Inferior parietal cortex (tissue), 1 donor: ENCODE results near the gene BOC.

Experiments
- DNase-seq: peaks from one replicate; pipeline ENCODE4 v3.0.0-alpha.2; 2016; ENCODE audit errors: extremely low spot score

BOC gene

GRCh38 chr3:113251817-113252216 lies 40.5 kb downstream of the BOC start:
- DNase-seq: no peak

GRCh38 chr3:113252553-113252952 lies 41.2 kb downstream of the BOC start:
- no peak for DNase-seq

GRCh38 chr3:113253702-113254101 lies 42.3 kb downstream of the BOC start:
- no peak for DNase-seq

- DNase-seq: no peak
Observed at GRCh38 chr3:113254171-113254947, 43.0 kb downstream of the BOC start.

- no peak for DNase-seq
Observed at GRCh38 chr3:113255100-113255853, 43.9 kb downstream of the BOC start.

GRCh38 chr3:113255854-113256615 lies 44.7 kb downstream of the BOC start:
- DNase-seq: no peak

GRCh38 chr3:113258361-113258760 lies 47.0 kb downstream of the BOC start:
- DNase-seq: no peak

GRCh38 chr3:113259196-113259595 lies 47.8 kb downstream of the BOC start:
- DNase-seq: no peak

- no peak for DNase-seq
Observed at GRCh38 chr3:113261063-113261625, 49.8 kb downstream of the BOC start.

- DNase-seq: no peak
Observed at GRCh38 chr3:113261626-113262303, 50.4 kb downstream of the BOC start.

GRCh38 chr3:113262304-113262665 lies 50.9 kb downstream of the BOC start:
- no peak for DNase-seq

GRCh38 chr3:113263020-113263419 lies 51.7 kb downstream of the BOC start:
- DNase-seq: no peak

GRCh38 chr3:113263778-113264177 lies 52.4 kb downstream of the BOC start:
- DNase-seq: no peak

GRCh38 chr3:113264283-113265131 lies 53.1 kb downstream of the BOC start:
- DNase-seq: no peak

- DNase-seq: no peak
Observed at GRCh38 chr3:113265231-113265630, 53.9 kb downstream of the BOC start.

GRCh38 chr3:113266738-113267137 lies 55.4 kb downstream of the BOC start:
- DNase-seq: no peak

GRCh38 chr3:113268311-113268710 lies 57.0 kb downstream of the BOC start:
- no peak for DNase-seq

GRCh38 chr3:113268942-113269341 lies 57.6 kb downstream of the BOC start:
- no peak for DNase-seq

GRCh38 chr3:113269661-113270060 lies 58.3 kb downstream of the BOC start:
- DNase-seq: no peak

GRCh38 chr3:113270068-113270467 lies 58.7 kb downstream of the BOC start:
- DNase-seq: no peak

- no peak for DNase-seq
Observed at GRCh38 chr3:113270786-113271185, 59.4 kb downstream of the BOC start.
